Kidney epithelial cell (primary cell): ENCODE results near the gene SOAT1. TPM values are rescaled to one million over a fixed set of nuclear protein-coding genes. Genes with fewer than 3 reads are reported as not detected.

ENCODE experiments used
- DNase-seq: peaks from one replicate; pipeline ENCODE4 v3.0.0-alpha.2; 2010; ENCODE audit warnings: low read depth
- H3K27me3 ChIP-seq: 2 replicates; pipeline ENCODE4 v1.6.0; 2011; ENCODE audit warnings: low read length; ENCODE audit not compliant: control insufficient read depth, insufficient read depth
- H3K36me3 ChIP-seq: 2 replicates; pipeline ENCODE4 v1.5.1; 2011; ENCODE audit warnings: low read length; ENCODE audit not compliant: control insufficient read depth, insufficient read depth
- H3K4me3 ChIP-seq: 2 replicates; pipeline ENCODE4 v1.5.1; 2011; ENCODE audit warnings: low read depth, mild to moderate bottlenecking, control low read depth, low read length
- total RNA-seq: library from RNA; depleted of rRNA; stranded (reverse); fragments of >200 nt; gene quantifications from 2 replicates; pipeline ENCODE4 v1.2.3, GENCODE V29; 2015
- TF ChIP-seq, protein P1 (sequence below): IDR thresholded peaks from 2 replicates; pipeline ENCODE4 v1.5.1; 2011; ENCODE audit warnings: mild to moderate bottlenecking, moderate library complexity, low read length, control low read depth, inconsistent platforms; ENCODE audit not compliant: insufficient read depth, poor library complexity, severe bottlenecking

The SOAT1 gene
- total RNA-seq, 1 donor from 2014 or later, result 38.1 TPM

DNA sequence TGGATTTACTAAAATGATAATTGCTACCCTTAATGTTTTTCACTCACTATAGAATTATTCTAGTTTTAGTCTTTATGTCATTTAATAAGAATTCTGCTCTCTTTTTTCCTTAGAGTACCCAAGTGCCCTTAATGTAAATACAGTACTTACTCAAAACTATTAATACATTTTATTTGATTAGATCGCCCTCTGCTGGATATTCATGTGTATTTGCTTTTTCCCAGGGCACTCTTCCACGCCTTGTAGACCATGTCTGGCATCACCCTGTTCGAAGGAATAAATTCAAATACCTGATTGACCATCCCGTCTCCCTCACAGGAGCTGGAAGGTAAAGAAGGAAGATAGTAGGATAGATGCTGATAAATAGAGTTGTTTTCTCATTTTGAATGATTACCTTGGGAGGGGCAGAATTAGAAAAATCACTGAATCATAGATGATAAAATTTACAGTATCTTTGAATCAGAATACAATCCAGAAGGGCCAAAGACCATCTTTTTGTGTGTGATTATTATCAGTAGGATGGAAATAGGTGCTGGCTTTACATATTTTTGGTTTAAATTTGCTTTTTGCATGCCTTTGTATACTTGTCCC, 76.2 kb downstream of the SOAT1 start:
- no peak for DNase-seq
- H3K27me3 ChIP-seq, result no peaks in the 10 kb centered on the region
- H3K36me3 ChIP-seq, result no peaks in the 10 kb centered on the region
- H3K4me3 ChIP-seq, result no peak overlapping the region
- TF ChIP-seq, protein P1, sequence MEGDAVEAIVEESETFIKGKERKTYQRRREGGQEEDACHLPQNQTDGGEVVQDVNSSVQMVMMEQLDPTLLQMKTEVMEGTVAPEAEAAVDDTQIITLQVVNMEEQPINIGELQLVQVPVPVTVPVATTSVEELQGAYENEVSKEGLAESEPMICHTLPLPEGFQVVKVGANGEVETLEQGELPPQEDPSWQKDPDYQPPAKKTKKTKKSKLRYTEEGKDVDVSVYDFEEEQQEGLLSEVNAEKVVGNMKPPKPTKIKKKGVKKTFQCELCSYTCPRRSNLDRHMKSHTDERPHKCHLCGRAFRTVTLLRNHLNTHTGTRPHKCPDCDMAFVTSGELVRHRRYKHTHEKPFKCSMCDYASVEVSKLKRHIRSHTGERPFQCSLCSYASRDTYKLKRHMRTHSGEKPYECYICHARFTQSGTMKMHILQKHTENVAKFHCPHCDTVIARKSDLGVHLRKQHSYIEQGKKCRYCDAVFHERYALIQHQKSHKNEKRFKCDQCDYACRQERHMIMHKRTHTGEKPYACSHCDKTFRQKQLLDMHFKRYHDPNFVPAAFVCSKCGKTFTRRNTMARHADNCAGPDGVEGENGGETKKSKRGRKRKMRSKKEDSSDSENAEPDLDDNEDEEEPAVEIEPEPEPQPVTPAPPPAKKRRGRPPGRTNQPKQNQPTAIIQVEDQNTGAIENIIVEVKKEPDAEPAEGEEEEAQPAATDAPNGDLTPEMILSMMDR, result peak; percentile 44

DNA sequence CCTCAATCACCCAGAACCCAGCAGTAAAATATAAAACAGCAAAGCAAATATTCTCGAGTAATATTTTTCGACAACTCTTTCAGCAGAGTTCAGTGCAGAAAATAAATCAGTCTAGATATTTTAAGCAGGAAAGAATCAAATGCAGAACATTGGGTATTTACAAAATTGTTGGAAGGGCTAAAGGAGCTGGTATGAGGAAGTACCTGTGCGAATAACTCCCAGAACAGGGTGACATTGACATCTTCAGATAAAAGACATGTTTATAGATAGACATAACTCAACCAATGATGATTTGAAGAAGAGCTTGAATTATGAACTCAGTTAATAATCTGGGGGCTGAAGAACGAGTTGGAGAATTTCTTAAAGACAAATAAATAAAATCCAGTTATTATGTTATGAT, 78.6 kb downstream of the SOAT1 start:
- no peaks in the 10 kb centered on the region for H3K27me3 ChIP-seq
- no peak for DNase-seq
- H3K36me3 ChIP-seq, result no peaks in the 10 kb centered on the region
- TF ChIP-seq, protein P1, result no peak
- H3K4me3 ChIP-seq, result no peak overlapping the region

DNA sequence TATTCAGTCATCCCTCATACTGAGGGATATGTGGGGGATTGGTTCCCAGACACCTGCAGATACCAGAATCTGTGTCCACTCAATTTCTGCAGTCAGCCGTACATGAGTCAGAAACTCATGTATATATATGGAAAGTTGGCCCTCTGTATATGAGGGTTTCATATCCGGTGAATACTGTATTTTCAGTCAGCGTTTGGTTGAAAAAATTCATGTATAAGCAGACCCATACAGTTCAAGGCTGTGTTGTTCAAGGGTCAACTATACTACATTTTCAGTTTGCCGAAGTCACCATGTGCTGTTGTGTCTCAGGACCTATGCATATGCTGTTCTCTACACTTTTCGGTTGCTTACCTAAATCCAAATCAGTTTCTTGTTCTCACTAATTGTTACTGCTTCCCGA, 82.6 kb downstream of the SOAT1 start:
- Histone ChIP-seq H3K27me3 (no peaks in the 10 kb centered on the region), H3K4me3 (no peak overlapping the region), H3K36me3 (no peaks in the 10 kb centered on the region)
- TF ChIP-seq, protein P1, result no peak
- DNase-seq, result no peak

DNA sequence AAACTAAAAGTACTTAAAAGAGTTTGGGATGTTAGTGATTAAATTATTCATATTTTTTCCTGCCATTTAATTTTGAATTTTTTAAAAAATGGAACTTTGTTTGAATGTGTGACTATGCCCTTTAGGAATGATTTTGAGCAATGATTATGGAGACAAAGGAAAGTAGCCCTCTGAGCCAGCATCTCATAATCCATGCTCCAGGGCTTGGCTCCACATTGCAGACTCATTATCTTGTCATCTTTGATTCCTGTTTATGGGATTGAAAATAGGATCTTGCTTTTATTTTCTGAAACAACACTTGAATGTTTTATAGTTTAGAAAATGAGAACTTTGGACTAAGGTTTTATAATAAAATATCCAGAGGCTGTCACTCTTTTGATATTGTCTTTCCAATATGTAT, 86.7 kb downstream of the SOAT1 start:
- TF ChIP-seq, protein P1, result no peak
- Histone ChIP-seq H3K36me3 (no peaks in the 10 kb centered on the region), H3K4me3 (no peak overlapping the region), H3K27me3 (no peaks in the 10 kb centered on the region)
- no peak for DNase-seq

DNA sequence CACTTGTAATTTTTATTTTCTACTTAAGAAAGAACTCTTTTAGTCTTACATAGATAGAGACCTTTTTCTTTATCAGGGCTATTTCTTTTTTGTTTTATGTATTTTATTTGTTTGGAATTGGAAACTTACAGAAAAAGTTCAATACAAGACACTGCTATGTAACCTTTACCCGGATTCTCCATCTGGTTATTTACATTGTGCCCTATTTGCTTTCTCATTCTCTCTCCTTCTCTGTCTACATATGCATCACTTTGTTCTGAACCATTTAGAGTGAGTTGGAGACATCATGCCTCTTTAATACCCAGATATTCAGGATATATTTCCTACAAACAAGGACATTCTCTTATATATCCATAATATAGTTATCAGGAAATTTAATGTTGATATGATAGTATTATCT, 90.4 kb downstream of the SOAT1 start:
- no peak for DNase-seq
- no peaks in the 10 kb centered on the region for H3K27me3 ChIP-seq
- TF ChIP-seq, protein P1, result no peak
- no peak overlapping the region for H3K4me3 ChIP-seq
- H3K36me3 ChIP-seq, result no peaks in the 10 kb centered on the region

DNA sequence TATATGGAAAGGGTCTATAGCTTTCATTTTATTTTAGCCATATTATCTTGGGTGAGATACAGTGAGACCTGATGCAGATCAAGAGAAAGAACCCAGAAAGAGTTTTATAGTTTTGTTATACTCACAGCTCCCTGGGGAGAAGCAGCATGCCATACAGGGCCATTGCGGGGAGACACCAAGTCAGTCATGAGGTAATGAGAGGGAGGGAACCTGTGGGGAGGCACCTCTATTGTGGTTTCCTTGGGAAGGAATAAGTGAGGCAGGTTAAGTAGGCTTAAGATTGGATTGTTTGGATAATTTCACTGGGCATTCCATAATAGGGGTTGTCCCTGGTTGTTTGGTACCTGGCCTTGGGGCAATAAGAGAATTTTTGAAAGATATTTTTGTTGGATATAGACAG, 91.9 kb downstream of the SOAT1 start:
- no peak overlapping the region for H3K4me3 ChIP-seq
- TF ChIP-seq, protein P1, result no peak
- H3K36me3 ChIP-seq, result no peaks in the 10 kb centered on the region
- DNase-seq, result no peak
- no peaks in the 10 kb centered on the region for H3K27me3 ChIP-seq
